H9 (cell line): Measurements from ENCODE around the gene RAB25. TPM values are rescaled to one million over a fixed set of nuclear protein-coding genes. Genes with fewer than 3 reads are reported as not detected.
A peak's percentile ranks its signal among the peaks of the same experiment; 100 is the strongest.
"Not testable (repeated sequence)": the region's sequence is repeated elsewhere in the genome, so short reads cannot be mapped to it uniquely, and the experiment has no call there.

Experiments
- DNase-seq: peaks from one replicate; pipeline ENCODE4 v3.0.0-alpha.2; 2017
- H2AFZ ChIP-seq: one replicate; pipeline ENCODE4 v1.6.1; 2013; ENCODE audit warnings: mild to moderate bottlenecking, low read length, control low read depth, moderate library complexity
- H2AK5ac ChIP-seq: 2 replicates; pipeline ENCODE4 v1.6.1; 2013; ENCODE audit warnings: low read length, control low read depth, mixed read lengths; ENCODE audit not compliant: insufficient read length
- H2BK120ac ChIP-seq: one replicate; pipeline ENCODE4 v1.6.1; 2013; ENCODE audit warnings: low read depth, mild to moderate bottlenecking, low read length, control low read depth, inconsistent platforms; ENCODE audit not compliant: poor library complexity, severe bottlenecking
- H2BK12ac ChIP-seq: 2 replicates; pipeline ENCODE4 v1.6.1; 2013; ENCODE audit warnings: low read length, control low read depth, mixed read lengths, low read depth; ENCODE audit not compliant: insufficient read length
- H2BK15ac ChIP-seq: 2 replicates; pipeline ENCODE4 v1.6.1; 2013; ENCODE audit warnings: low read depth, low read length, control low read depth
- H2BK20ac ChIP-seq: one replicate; pipeline ENCODE4 v1.6.1; 2013; ENCODE audit warnings: low read depth, mild to moderate bottlenecking, low read length, control low read depth, inconsistent platforms; ENCODE audit not compliant: poor library complexity, severe bottlenecking
- H2BK5ac ChIP-seq: 2 replicates; pipeline ENCODE4 v1.6.1; 2013; ENCODE audit warnings: low read length, control low read depth, mixed read lengths; ENCODE audit not compliant: insufficient read length
- H3K14ac ChIP-seq: 2 replicates; pipeline ENCODE4 v1.6.1; 2013; ENCODE audit warnings: low read length, control low read depth; ENCODE audit not compliant: insufficient read depth
- H3K18ac ChIP-seq: 2 replicates; pipeline ENCODE4 v1.6.1; 2013; ENCODE audit warnings: low read depth, mild to moderate bottlenecking, mixed read lengths, low read length, control low read depth; ENCODE audit not compliant: insufficient read length
- H3K23ac ChIP-seq: 2 replicates; pipeline ENCODE4 v1.6.1; 2013; ENCODE audit warnings: low read length, control low read depth, mixed read lengths, low read depth; ENCODE audit not compliant: insufficient read length
- H3K23me2 ChIP-seq: 2 replicates; pipeline ENCODE4 v1.6.1; 2013; ENCODE audit warnings: low read depth, mild to moderate bottlenecking, mixed read lengths, low read length, control low read depth; ENCODE audit not compliant: insufficient read length, poor library complexity, severe bottlenecking
- H3K27ac ChIP-seq: 2 replicates; pipeline ENCODE4 v1.5.1; 2013; ENCODE audit warnings: low read length, control low read depth, mixed read lengths, low read depth; ENCODE audit not compliant: insufficient read length
- H3K27me3 ChIP-seq: 2 replicates; pipeline ENCODE4 v1.6.1; 2013; ENCODE audit warnings: low read length, control low read depth, inconsistent platforms; ENCODE audit not compliant: insufficient read depth
- H3K4ac ChIP-seq: 2 replicates; pipeline ENCODE4 v1.6.1; 2013; ENCODE audit warnings: low read depth, mild to moderate bottlenecking, control low read depth, inconsistent platforms, low read length, moderate library complexity
- H3K4me1 ChIP-seq: 2 replicates; pipeline ENCODE4 v1.6.1; 2013; ENCODE audit warnings: low read length, control low read depth, inconsistent platforms; ENCODE audit not compliant: insufficient read depth
- H3K4me2 ChIP-seq: 2 replicates; pipeline ENCODE4 v1.6.1; 2013; ENCODE audit warnings: low read length, control low read depth, mixed read lengths; ENCODE audit not compliant: insufficient read length, insufficient read depth
- H3K56ac ChIP-seq: 2 replicates; pipeline ENCODE4 v1.6.1; 2013; ENCODE audit warnings: low read depth, mild to moderate bottlenecking, mixed read lengths, low read length, control low read depth; ENCODE audit not compliant: insufficient read length
- H3K79me1 ChIP-seq: 2 replicates; pipeline ENCODE4 v1.6.1; 2013; ENCODE audit warnings: low read depth, mild to moderate bottlenecking, moderate library complexity, low read length, control low read depth, inconsistent platforms; ENCODE audit not compliant: insufficient read depth, poor library complexity, severe bottlenecking
- H3K79me2 ChIP-seq: 2 replicates; pipeline ENCODE4 v1.6.1; 2013; ENCODE audit warnings: low read length, control low read depth, inconsistent platforms; ENCODE audit not compliant: insufficient read depth
- H3K9ac ChIP-seq: 2 replicates; pipeline ENCODE4 v1.6.1; 2013; ENCODE audit warnings: low read length, control low read depth, mixed read lengths; ENCODE audit not compliant: insufficient read length; ENCODE audit errors: extremely low read depth
- H3K9me3 ChIP-seq: one replicate; pipeline ENCODE4 v1.6.1; 2013; ENCODE audit warnings: low read depth, low read length, inconsistent platforms; ENCODE audit not compliant: control insufficient read depth
- H3T11ph ChIP-seq: one replicate; pipeline ENCODE4 v1.6.1; 2013; ENCODE audit warnings: mild to moderate bottlenecking, low read length, control low read depth, inconsistent platforms
- H4K20me1 ChIP-seq: one replicate; pipeline ENCODE4 v1.6.1; 2013; ENCODE audit not compliant: control insufficient read depth, insufficient read length, insufficient read depth
- H4K5ac ChIP-seq: 2 replicates; pipeline ENCODE4 v1.6.1; 2013; ENCODE audit warnings: low read depth, mild to moderate bottlenecking, mixed read lengths, low read length, control low read depth; ENCODE audit not compliant: insufficient read length
- H4K8ac ChIP-seq: replicated peaks from 2 replicates; pipeline ENCODE4 v1.6.1; 2013; ENCODE audit warnings: low read length, control low read depth, mixed read lengths, low read depth; ENCODE audit not compliant: insufficient read length
- H4K91ac ChIP-seq: 2 replicates; pipeline ENCODE4 v1.6.1; 2013; ENCODE audit warnings: low read depth, mild to moderate bottlenecking, moderate library complexity, mixed read lengths, low read length, control low read depth; ENCODE audit not compliant: insufficient read length
- H3K27ac Mint-ChIP-seq, 3 experiments: 2 replicates in 2 of 3; 3 replicates in 1 of 3; pipeline ENCODE4 v1.8.0; 2020 to 2021; ENCODE audit warnings: mixed read lengths in 3 of 3, mild to moderate bottlenecking in 1 of 3, moderate library complexity in 1 of 3
- H3K27me3 Mint-ChIP-seq: 2 replicates; pipeline ENCODE4 v1.8.0; 2021; ENCODE audit warnings: low read depth, mild to moderate bottlenecking, moderate library complexity, mixed read lengths
- H3K36me3 Mint-ChIP-seq, 3 experiments: 2 replicates in 2 of 3; 3 replicates in 1 of 3; pipeline ENCODE4 v1.8.0; 2020 to 2021; ENCODE audit warnings: low read depth in 3 of 3, mixed read lengths in 3 of 3; ENCODE audit not compliant: insufficient read depth in 1 of 3
- H3K4me1 Mint-ChIP-seq, 2 experiments: 2 replicates each; pipeline ENCODE4 v1.8.0; 2020; ENCODE audit warnings: mixed read lengths in 2 of 2
- H3K4me3 Mint-ChIP-seq, 2 experiments: 2 replicates in 1 of 2; 3 replicates in 1 of 2; pipeline ENCODE4 v1.8.0; 2020 to 2021; ENCODE audit warnings: mild to moderate bottlenecking in 2 of 2, mixed read lengths in 2 of 2, moderate library complexity in 1 of 2
- H3K9me3 Mint-ChIP-seq, 2 experiments: 2 replicates in 1 of 2; 3 replicates in 1 of 2; pipeline ENCODE4 v1.8.0; 2020; ENCODE audit warnings: mild to moderate bottlenecking in 2 of 2, mixed read lengths in 2 of 2, moderate library complexity in 1 of 2
- CTCF ChIP-seq: fragments of 200-600 bp; sonication (generic); conservative IDR thresholded peaks from 3 replicates; pipeline ENCODE4 v1.8.0; 2021; ENCODE audit warnings: antibody characterized with exemption, mild to moderate bottlenecking
- WGBS: extraction: QIAGEN DNeasy Blood & Tissue Kit; methylation state at CpG from one replicate; pipeline ENCODE4 v1.1.7; 2013; ENCODE audit warnings: missing lambda C conversion rate, low lambda C conversion rate, mixed read lengths; ENCODE audit not compliant: insufficient read length; ENCODE audit errors: extremely low coverage; 5-methylcytosine and 5-hydroxymethylcytosine counted together
- total RNA-seq: library from RNA; stranded (reverse); gene quantifications from 2 replicates; pipeline ENCODE4 v1.2.1, GENCODE V29; 2021

Gene RAB25
- total RNA-seq, 1 experiment from 2014 or later = 43.1 TPM

GRCh38 chr1:156070548-156070947, 9.6 kb downstream of the RAB25 start:
- no peak overlapping the region for H3K9ac ChIP-seq
- H2BK5ac ChIP-seq = no peak overlapping the region
- H2BK12ac ChIP-seq = no peak overlapping the region
- no peak overlapping the region for H3K18ac ChIP-seq
- Mint-ChIP-seq H3K4me1 (peaks cover 52 to 70% of the 10 kb centered on the region in 2 experiments), H3K4me3 (no peak overlapping the region; a peak in 1 of 5 replicates), H3K27ac (peak overlapping the region; percentile 64 to 79 (median 79); a peak in 5 of 7 replicates), H3K9me3 (no peaks in the 10 kb centered on the region), H3K27me3 (no peaks in the 10 kb centered on the region), H3K36me3 (peaks cover 6 to 44% (median 40%) of the 10 kb centered on the region in 3 experiments; a peak in 6 of 7 replicates)
- H4K8ac ChIP-seq = no peak overlapping the region
- no peak overlapping the region for H2BK20ac ChIP-seq
- no peak overlapping the region for H4K91ac ChIP-seq
- no peak overlapping the region for H3K27ac ChIP-seq
- TF ChIP-seq CTCF = no peak
- H3K4me2 ChIP-seq = no peak overlapping the region
- no peak overlapping the region for H2BK15ac ChIP-seq
- no peak overlapping the region for H3T11ph ChIP-seq
- no CpG with 5 or more reads among the region's 4 CpGs for WGBS
- DNase-seq = no peak
- no peak overlapping the region for H3K14ac ChIP-seq
- H4K20me1 ChIP-seq = no peaks in the 10 kb centered on the region
- H3K79me2 ChIP-seq = no peaks in the 10 kb centered on the region; the same call in 1 of the 2 replicates
- no peak overlapping the region for H4K5ac ChIP-seq
- H2AK5ac ChIP-seq = no peak overlapping the region
- H3K56ac ChIP-seq = no peak overlapping the region
- H3K79me1 ChIP-seq = no peaks in the 10 kb centered on the region
- no peak overlapping the region for H3K23ac ChIP-seq
- no peak overlapping the region for H3K4ac ChIP-seq
- H3K27me3 ChIP-seq = no peaks in the 10 kb centered on the region
- H2AFZ ChIP-seq = no peak overlapping the region
- no peak overlapping the region for H2BK120ac ChIP-seq
- H3K4me1 ChIP-seq = peaks cover 12% of the 10 kb centered on the region; the same call in 1 of the 2 replicates
- H3K9me3 ChIP-seq = no peaks in the 10 kb centered on the region
- H3K23me2 ChIP-seq = no peaks in the 10 kb centered on the region

- WGBS = no CpG with 5 or more reads among the region's 7 CpGs
- H4K8ac ChIP-seq, H3K79me1 ChIP-seq, H3K56ac ChIP-seq, H4K91ac ChIP-seq, H4K5ac ChIP-seq, H2BK15ac ChIP-seq, H3K4ac ChIP-seq, H3K4me2 ChIP-seq, H3T11ph ChIP-seq, H3K9ac ChIP-seq, H3K18ac ChIP-seq, H3K9me3 ChIP-seq, H2BK12ac ChIP-seq, H3K23ac ChIP-seq, DNase-seq, H2BK120ac ChIP-seq, H3K27me3 ChIP-seq, H3K79me2 ChIP-seq, H3K9me3 Mint-ChIP-seq, H2BK20ac ChIP-seq, H2AK5ac ChIP-seq, H3K27me3 Mint-ChIP-seq, H2BK5ac ChIP-seq, H4K20me1 ChIP-seq, H3K23me2 ChIP-seq, H2AFZ ChIP-seq, H3K27ac ChIP-seq, H3K14ac ChIP-seq: not testable (repeated sequence)
- Mint-ChIP-seq H3K27ac (peak overlapping the region in 2 of 3 experiments; percentile 32 to 64; a peak in 4 of 7 replicates), H3K4me1 (peaks cover 52 to 70% of the 10 kb centered on the region in 2 experiments), H3K36me3 (peaks cover 6 to 52% (median 48%) of the 10 kb centered on the region in 3 experiments; a peak in 6 of 7 replicates), H3K4me3 (peak overlapping the region in 1 of 2 experiments; percentile 37; a peak in 2 of 5 replicates)
- H3K4me1 ChIP-seq = peaks cover 20% of the 10 kb centered on the region; the same call in 1 of the 2 replicates
Observed at GRCh38 chr1:156071332-156071816, 10.4 kb downstream of the RAB25 start.
